SJCRH30 (cell line): ENCODE results near the gene CD209. TPM values are rescaled to one million over a fixed set of nuclear protein-coding genes. Genes with fewer than 3 reads are reported as not detected.
"Not testable (repeated sequence)": the region's sequence is repeated elsewhere in the genome, so short reads cannot be mapped to it uniquely, and the experiment has no call there.

Experiments used
- DNase-seq, 2 experiments: peaks; one replicate each; pipeline ENCODE4 v3.0.0-alpha.2; 2015 to 2020
- H3K27ac ChIP-seq: fragments of 250-450 bp; sonication (Bioruptor Pico); 2 replicates; pipeline ENCODE4 v1.5.1; 2020; ENCODE audit warnings: mild to moderate bottlenecking, moderate library complexity
- H3K27me3 ChIP-seq: fragments of 250-450 bp; sonication (Bioruptor Pico); 2 replicates; pipeline ENCODE4 v1.5.1; 2020; ENCODE audit warnings: mild to moderate bottlenecking, moderate library complexity
- H3K36me3 ChIP-seq: fragments of 250-450 bp; sonication (Bioruptor Pico); 2 replicates; pipeline ENCODE4 v1.5.1; 2020; ENCODE audit warnings: mild to moderate bottlenecking, moderate library complexity
- H3K4me1 ChIP-seq: fragments of 250-450 bp; sonication (Bioruptor Pico); 2 replicates; pipeline ENCODE4 v1.5.1; 2020; ENCODE audit warnings: mild to moderate bottlenecking, moderate library complexity
- H3K4me3 ChIP-seq: fragments of 250-450 bp; sonication (Bioruptor Pico); 2 replicates; pipeline ENCODE4 v1.5.1; 2020; ENCODE audit warnings: mild to moderate bottlenecking, moderate library complexity
- H3K9me3 ChIP-seq: fragments of 250-450 bp; sonication (Bioruptor Pico); replicated peaks from 2 replicates; pipeline ENCODE4 v1.5.1; 2020; ENCODE audit warnings: mild to moderate bottlenecking, moderate library complexity
- total RNA-seq: library from RNA; depleted of rRNA; stranded (reverse); fragments of >200 nt; shearing (Covaris generic); gene quantifications from 2 replicates; pipeline ENCODE4 v1.2.3, GENCODE V29; 2014

CD209 gene
- total RNA-seq, 1 experiment from 2014 or later = not detected

DNA sequence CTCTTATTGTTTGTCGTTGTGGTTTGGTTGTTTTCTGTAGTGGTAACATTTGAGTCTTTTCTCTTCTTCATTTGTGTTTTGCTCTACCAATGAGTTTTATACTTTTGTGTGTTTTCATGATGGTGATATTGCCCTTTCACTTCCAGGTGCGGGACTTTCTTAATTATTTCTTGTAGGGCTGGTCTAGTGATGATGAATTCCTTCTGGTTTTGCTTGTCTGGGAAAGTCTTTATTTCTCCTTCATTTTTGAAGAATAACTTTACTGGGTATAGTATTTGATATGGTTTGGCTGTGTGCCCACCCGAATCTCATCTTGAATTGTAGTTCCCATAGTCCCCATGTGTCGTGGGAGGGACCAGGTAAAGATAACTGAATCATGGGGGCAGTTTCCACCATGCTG lies 8.9 kb upstream of the CD209 start:
- no peak overlapping the region for H3K27ac ChIP-seq
- no peak overlapping the region for H3K4me3 ChIP-seq
- no peaks in the 10 kb centered on the region for H3K36me3 ChIP-seq
- H3K4me1 ChIP-seq = no peaks in the 10 kb centered on the region
- no peak for DNase-seq
- H3K27me3 ChIP-seq = no peaks in the 10 kb centered on the region
- peaks cover 4% of the 10 kb centered on the region; the same call in 1 of the 2 replicates for H3K9me3 ChIP-seq

DNA sequence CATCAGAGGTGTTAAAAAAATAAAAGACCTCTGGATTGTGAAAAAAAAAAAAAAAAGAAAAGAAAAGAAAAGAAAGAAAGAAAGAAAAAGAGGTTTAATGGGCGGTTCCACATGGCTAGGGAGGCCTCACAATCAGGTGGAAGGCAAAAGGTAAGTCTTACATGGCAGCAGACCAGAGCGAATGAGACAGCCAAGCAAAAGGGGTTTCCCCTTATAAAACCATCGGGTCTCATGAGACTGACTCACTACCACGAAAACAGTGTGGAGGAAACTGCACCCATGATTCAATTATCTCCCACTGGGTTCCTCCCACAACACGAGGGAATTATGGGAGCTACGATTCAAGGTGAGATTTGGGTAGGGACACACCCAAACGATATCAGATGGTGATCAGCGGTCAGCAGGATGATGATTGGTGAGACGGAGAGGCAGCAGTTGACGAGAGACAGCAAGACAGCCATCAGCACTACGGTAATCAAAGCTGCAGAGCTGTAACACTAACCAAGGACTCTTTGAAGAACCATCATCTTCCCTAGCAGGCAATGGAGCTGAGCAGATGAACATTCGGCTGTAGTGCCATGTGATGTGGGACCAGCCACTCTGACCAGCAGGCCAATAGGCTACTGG lies 3.9 kb upstream of the CD209 start:
- Histone ChIP-seq H3K4me1 (no peaks in the 10 kb centered on the region), H3K27ac (no peak overlapping the region), H3K4me3 (no peak overlapping the region), H3K9me3 (no peaks in the 10 kb centered on the region), H3K27me3 (no peaks in the 10 kb centered on the region), H3K36me3 (no peaks in the 10 kb centered on the region)
- DNase-seq = no peak

- Histone ChIP-seq H3K27me3 (no peaks in the 10 kb centered on the region), H3K27ac (no peak overlapping the region), H3K4me1 (no peaks in the 10 kb centered on the region), H3K4me3 (no peak overlapping the region), H3K36me3 (no peaks in the 10 kb centered on the region), H3K9me3 (no peaks in the 10 kb centered on the region)
- no peak for DNase-seq
Observed at GRCh38 chr19:7748756-7749155, 1.4 kb upstream of the CD209 start.

DNA sequence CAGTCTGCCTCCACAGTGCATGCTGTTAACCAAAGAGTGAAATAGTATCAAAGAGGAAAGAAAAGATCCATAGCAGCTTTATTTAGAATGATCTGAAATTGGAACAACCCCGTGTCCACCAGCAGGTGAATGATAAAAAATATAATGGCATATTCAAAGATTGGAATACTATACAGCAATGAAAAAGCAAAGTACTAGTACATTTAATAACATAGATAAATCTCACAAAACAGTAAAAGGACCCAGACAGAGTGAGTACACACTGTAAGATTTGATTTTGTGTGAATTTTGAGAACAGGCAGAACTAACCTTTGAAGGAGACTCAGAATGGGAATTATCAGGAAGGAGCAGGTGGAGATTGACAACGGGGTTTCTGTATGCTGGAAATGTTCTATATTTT lies 837 bp upstream of the CD209 start:
- Histone ChIP-seq H3K9me3 (no peaks in the 10 kb centered on the region), H3K27me3 (no peaks in the 10 kb centered on the region), H3K4me3 (no peak overlapping the region), H3K4me1 (no peaks in the 10 kb centered on the region), H3K36me3 (no peaks in the 10 kb centered on the region), H3K27ac (no peak overlapping the region)
- no peak for DNase-seq

DNA sequence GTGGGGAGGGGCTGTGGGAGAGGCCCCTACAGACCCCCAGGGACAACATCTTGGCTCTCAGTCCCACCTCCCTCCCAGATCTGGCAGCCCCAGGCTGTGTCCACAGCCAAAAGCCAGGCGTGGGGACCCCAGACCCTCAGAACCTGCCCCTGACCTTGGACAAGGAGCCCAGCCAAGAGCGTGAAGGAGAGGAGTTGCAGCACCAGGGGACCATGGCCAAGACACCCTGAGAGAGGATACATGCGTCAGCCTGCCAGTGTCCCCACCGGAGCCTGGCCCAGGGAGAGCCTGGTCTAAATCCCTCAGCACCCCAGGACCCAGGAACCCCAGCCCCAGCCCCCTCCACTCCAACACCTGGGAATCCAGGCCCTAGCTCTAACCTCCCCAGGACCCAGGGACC lies 1.0 kb downstream of the CD209 start:
- H3K36me3 ChIP-seq, H3K27me3 ChIP-seq, DNase-seq, H3K4me1 ChIP-seq, H3K9me3 ChIP-seq, H3K4me3 ChIP-seq, H3K27ac ChIP-seq: not testable (repeated sequence)

GRCh38 chr19:7744871-7745650 lies 2.3 kb downstream of the CD209 start:
- H3K4me3 ChIP-seq = no peak overlapping the region
- no peaks in the 10 kb centered on the region for H3K27me3 ChIP-seq
- no peak for DNase-seq
- no peaks in the 10 kb centered on the region for H3K4me1 ChIP-seq
- no peaks in the 10 kb centered on the region for H3K9me3 ChIP-seq
- no peaks in the 10 kb centered on the region for H3K36me3 ChIP-seq
- H3K27ac ChIP-seq = no peak overlapping the region

DNA sequence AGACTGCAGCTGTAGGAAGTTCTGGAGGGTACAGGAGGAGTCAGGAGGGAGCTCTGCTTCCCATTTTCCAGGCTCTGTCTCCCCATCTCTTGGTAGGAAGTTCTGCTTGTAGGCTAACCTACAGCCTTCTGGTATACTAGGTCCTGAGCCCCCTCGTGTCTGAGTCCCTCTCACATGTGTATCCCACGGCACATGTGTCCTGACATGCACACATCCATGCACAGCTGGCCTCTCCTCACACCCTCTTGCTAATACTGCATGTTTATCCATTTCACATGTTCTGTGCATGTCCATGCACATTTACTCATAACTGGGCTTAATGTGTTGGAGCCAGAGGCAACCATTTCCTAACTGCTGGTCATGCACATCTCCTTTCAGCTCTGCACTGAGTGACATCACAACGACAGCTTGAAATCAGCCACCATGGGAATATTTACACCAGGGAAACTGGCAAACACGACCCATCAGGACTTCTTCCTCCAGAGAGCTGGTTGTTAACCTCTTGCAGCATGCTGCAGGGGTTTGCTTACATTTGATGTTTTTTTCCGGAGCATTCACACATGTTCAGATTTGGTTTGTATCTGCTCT lies 3.0 kb downstream of the CD209 start:
- H3K27me3 ChIP-seq = no peaks in the 10 kb centered on the region
- no peaks in the 10 kb centered on the region for H3K9me3 ChIP-seq
- no peak for DNase-seq
- no peaks in the 10 kb centered on the region for H3K36me3 ChIP-seq
- no peak overlapping the region for H3K4me3 ChIP-seq
- no peak overlapping the region for H3K27ac ChIP-seq
- no peaks in the 10 kb centered on the region for H3K4me1 ChIP-seq

DNA sequence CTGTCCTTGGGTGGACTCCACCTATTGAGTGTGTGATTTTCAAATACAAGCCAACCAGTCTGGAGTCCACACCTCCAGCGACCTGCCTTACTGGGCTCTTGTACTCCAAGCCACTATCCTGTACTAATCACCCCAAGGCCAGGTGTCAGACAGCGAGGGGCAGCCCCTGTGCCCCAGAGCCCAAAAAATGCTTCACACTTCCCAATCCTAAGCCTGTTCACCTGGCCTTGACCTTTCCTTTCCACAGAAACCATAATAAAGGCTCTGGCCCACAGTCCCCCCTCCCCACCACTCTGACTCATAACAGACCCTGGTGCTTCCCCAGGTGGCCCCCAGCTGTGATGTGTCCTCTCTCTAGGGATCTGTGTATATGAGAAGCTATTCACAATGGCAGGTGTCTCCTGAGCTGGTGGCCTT lies 3.9 kb downstream of the CD209 start:
- Histone ChIP-seq H3K4me1 (no peaks in the 10 kb centered on the region), H3K9me3 (no peaks in the 10 kb centered on the region), H3K27me3 (no peaks in the 10 kb centered on the region; the same call in 1 of the 2 replicates), H3K4me3 (no peak overlapping the region), H3K27ac (no peak overlapping the region), H3K36me3 (no peaks in the 10 kb centered on the region)
- DNase-seq = no peak

- Histone ChIP-seq H3K36me3 (no peaks in the 10 kb centered on the region), H3K4me3 (no peak overlapping the region), H3K9me3 (no peaks in the 10 kb centered on the region), H3K27me3 (no peaks in the 10 kb centered on the region; the same call in 1 of the 2 replicates), H3K27ac (no peak overlapping the region), H3K4me1 (no peaks in the 10 kb centered on the region)
- DNase-seq = no peak
Observed at GRCh38 chr19:7742991-7743390, 4.3 kb downstream of the CD209 start.

- Histone ChIP-seq H3K27me3 (no peaks in the 10 kb centered on the region; the same call in 1 of the 2 replicates), H3K9me3 (no peaks in the 10 kb centered on the region), H3K36me3 (no peaks in the 10 kb centered on the region), H3K27ac (no peak overlapping the region), H3K4me3 (no peak overlapping the region), H3K4me1 (no peaks in the 10 kb centered on the region)
- no peak for DNase-seq
Observed at GRCh38 chr19:7742575-7742974, 4.8 kb downstream of the CD209 start.

DNA sequence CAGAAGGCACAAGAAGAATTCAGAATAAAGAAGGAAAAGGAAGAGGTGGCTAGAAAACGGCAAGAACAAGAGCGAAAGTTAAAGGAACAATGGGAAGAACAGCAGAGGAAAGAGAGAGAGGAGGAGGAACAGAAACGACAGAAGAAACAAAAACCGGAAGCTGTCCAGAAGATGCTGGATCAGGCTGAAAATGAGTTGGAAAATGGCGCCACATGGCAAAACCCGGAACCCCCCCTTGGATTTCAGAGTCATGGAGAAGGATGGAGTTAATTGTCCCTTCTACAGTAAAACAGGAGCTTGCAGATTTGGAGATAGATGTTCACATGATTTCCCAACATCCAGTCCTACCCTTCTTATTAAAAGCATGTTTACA lies 6.7 kb downstream of the CD209 start:
- H3K27me3 ChIP-seq = no peaks in the 10 kb centered on the region; the same call in 1 of the 2 replicates
- H3K9me3 ChIP-seq = no peaks in the 10 kb centered on the region
- DNase-seq = no peak
- no peak overlapping the region for H3K27ac ChIP-seq
- no peaks in the 10 kb centered on the region for H3K4me1 ChIP-seq
- H3K4me3 ChIP-seq = no peak overlapping the region
- H3K36me3 ChIP-seq = no peaks in the 10 kb centered on the region

DNA sequence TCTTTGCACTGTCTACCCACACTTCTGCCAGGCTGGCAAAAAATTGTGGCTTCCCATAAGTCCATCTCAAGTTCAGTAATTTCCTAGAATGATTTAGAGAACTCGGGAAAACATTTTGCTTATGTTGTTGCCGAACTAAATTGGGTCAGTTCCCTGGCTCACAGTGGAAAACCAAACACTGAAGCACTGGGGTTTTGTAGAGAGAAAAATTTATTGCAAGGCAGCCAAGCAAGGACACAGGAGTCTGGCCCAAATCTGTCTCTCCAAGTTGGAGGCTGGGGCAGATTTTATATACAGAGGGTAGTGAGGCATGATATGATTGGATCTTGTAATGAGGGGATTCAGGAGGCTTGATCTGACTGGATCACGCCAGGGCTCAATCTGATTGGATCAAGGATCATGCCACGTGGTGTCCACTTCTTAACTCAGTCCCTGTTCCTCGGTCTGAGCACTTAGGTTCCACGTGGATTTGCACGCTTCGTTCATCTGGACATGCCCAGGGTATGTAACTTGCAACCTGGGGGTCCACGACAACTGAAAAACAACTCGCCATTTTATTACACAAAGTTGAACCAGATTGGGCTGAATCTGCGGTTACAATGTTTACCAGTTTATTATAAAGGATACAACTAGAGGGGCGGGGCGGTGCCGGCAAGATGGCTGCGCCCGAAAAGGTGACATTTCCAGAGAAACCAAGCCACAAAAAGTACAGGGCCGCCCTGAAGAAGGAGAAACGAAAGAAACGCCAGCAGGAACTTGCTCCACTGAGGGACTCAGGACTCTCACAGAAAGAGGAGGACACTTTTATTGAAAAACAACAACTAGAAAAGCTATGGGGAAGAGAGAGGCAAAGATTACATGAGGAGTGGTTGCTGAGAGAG lies 7.3 kb downstream of the CD209 start:
- Histone ChIP-seq H3K4me3 (no peak overlapping the region), H3K27ac (no peak overlapping the region), H3K4me1 (no peaks in the 10 kb centered on the region), H3K27me3 (no peaks in the 10 kb centered on the region; the same call in 1 of the 2 replicates), H3K36me3 (no peaks in the 10 kb centered on the region), H3K9me3 (no peaks in the 10 kb centered on the region)
- no peak for DNase-seq

GRCh38 chr19:7739211-7739755 lies 8.1 kb downstream of the CD209 start:
- Histone ChIP-seq H3K27ac (no peak overlapping the region), H3K4me3 (no peak overlapping the region), H3K36me3 (no peaks in the 10 kb centered on the region), H3K9me3 (no peaks in the 10 kb centered on the region), H3K27me3 (no peaks in the 10 kb centered on the region; the same call in 1 of the 2 replicates), H3K4me1 (no peaks in the 10 kb centered on the region)
- DNase-seq = no peak

GRCh38 chr19:7738023-7738422 lies 9.3 kb downstream of the CD209 start:
- DNase-seq = no peak
- no peaks in the 10 kb centered on the region for H3K4me1 ChIP-seq

More at GRCh38 chr19:7738023-7738422, 9.3 kb downstream of the CD209 start:
- Histone ChIP-seq H3K27ac (no peak overlapping the region), H3K9me3 (no peaks in the 10 kb centered on the region), H3K36me3 (no peaks in the 10 kb centered on the region), H3K27me3 (no peaks in the 10 kb centered on the region; the same call in 1 of the 2 replicates), H3K4me3 (no peak overlapping the region)
